HG03521 (cell line): ENCODE measurements around the gene FGF12.

Experiments
- ATAC-seq: cut with Tn5 transposase; IDR thresholded peaks from one replicate; pipeline ENCODE4 v1.9.1; 2021; ENCODE audit warnings: mild to moderate bottlenecking, moderate library complexity; ENCODE audit not compliant: unreplicated experiment

FGF12 gene

GRCh38 chr3:192422321-192422996, 304.9 kb downstream of the FGF12 start:
- ATAC-seq: no peak

GRCh38 chr3:192419312-192419711, 308.0 kb downstream of the FGF12 start:
- ATAC-seq: no peak

- no peak for ATAC-seq
Measured at GRCh38 chr3:192417559-192418055, 309.7 kb downstream of the FGF12 start.

- ATAC-seq: no peak
Measured at GRCh38 chr3:192417017-192417416, 310.3 kb downstream of the FGF12 start.

- no peak for ATAC-seq
Measured at GRCh38 chr3:192413461-192413860, 313.9 kb downstream of the FGF12 start.

- no peak for ATAC-seq
Measured at GRCh38 chr3:192410684-192410960, 316.7 kb downstream of the FGF12 start.

- ATAC-seq: no peak
Measured at GRCh38 chr3:192409838-192410683, 317.3 kb downstream of the FGF12 start.

- ATAC-seq: no peak
Measured at GRCh38 chr3:192409201-192409837, 318.0 kb downstream of the FGF12 start.

GRCh38 chr3:192408647-192409200, 318.6 kb downstream of the FGF12 start:
- no peak for ATAC-seq

GRCh38 chr3:192408007-192408646, 319.2 kb downstream of the FGF12 start:
- no peak for ATAC-seq

- ATAC-seq: no peak
Measured at GRCh38 chr3:192399767-192400166, 327.6 kb downstream of the FGF12 start.

GRCh38 chr3:192397012-192397411, 330.3 kb downstream of the FGF12 start:
- ATAC-seq: no peak

GRCh38 chr3:192395506-192395905, 331.8 kb downstream of the FGF12 start:
- ATAC-seq: no peak

GRCh38 chr3:192392986-192393385, 334.4 kb downstream of the FGF12 start:
- ATAC-seq: no peak

- ATAC-seq: no peak
Measured at GRCh38 chr3:192382861-192383260, 344.5 kb downstream of the FGF12 start.

- ATAC-seq: no peak
Measured at GRCh38 chr3:192373586-192373985, 353.8 kb downstream of the FGF12 start.

GRCh38 chr3:192373032-192373431, 354.3 kb downstream of the FGF12 start:
- ATAC-seq: no peak

GRCh38 chr3:192372616-192373015, 354.7 kb downstream of the FGF12 start:
- ATAC-seq: no peak

GRCh38 chr3:192371870-192372400, 355.4 kb downstream of the FGF12 start:
- ATAC-seq: no peak

- no peak for ATAC-seq
Measured at GRCh38 chr3:192367616-192368015, 359.7 kb downstream of the FGF12 start.

GRCh38 chr3:192366916-192367315, 360.4 kb downstream of the FGF12 start:
- no peak for ATAC-seq
